Measurements from ENCODE around the gene CHRNA9. TPM values are rescaled to one million over a fixed set of nuclear protein-coding genes. Genes with fewer than 3 reads are reported as not detected.

The CHRNA9 gene
- total RNA-seq, 1 experiment from 2014 or later: 1.2 TPM

DNA sequence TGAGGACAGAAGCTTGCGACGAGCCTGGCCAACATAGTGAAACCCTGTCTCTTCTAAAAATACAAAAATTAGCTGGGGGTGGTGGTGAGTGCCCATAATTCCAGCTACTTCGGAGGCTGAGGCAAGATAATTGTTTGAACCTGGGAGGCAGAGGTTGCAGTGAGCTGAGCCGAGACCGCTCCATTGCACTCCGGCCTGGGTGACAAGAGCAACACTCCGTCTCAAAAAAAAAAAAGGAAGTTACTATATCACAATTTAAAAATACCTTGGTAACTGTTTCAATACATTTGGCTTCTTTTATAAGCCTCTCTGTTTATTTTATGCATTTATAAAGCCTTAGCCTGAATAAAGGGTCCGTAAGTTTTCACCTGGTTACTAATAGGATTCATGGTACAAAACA, 46.6 kb upstream of the CHRNA9 start (continued):
- TF ChIP-seq, protein P1, sequence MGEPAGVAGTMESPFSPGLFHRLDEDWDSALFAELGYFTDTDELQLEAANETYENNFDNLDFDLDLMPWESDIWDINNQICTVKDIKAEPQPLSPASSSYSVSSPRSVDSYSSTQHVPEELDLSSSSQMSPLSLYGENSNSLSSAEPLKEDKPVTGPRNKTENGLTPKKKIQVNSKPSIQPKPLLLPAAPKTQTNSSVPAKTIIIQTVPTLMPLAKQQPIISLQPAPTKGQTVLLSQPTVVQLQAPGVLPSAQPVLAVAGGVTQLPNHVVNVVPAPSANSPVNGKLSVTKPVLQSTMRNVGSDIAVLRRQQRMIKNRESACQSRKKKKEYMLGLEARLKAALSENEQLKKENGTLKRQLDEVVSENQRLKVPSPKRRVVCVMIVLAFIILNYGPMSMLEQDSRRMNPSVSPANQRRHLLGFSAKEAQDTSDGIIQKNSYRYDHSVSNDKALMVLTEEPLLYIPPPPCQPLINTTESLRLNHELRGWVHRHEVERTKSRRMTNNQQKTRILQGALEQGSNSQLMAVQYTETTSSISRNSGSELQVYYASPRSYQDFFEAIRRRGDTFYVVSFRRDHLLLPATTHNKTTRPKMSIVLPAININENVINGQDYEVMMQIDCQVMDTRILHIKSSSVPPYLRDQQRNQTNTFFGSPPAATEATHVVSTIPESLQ (CRISPR knock-in tag; IDR thresholded peaks at IDR 0.05): no peak
- TF ChIP-seq ZNF219 (CRISPR knock-in tag; IDR thresholded peaks at IDR 0.05; ENCODE audit: borderline replicate concordance) (no peak), JAZF1 (CRISPR knock-in tag; IDR thresholded peaks at IDR 0.05) (no peak), NR1H2 (CRISPR knock-in tag; IDR thresholded peaks at IDR 0.05) (no peak), ZNF232 (CRISPR knock-in tag; IDR thresholded peaks at IDR 0.05) (no peak), NFATC4 (CRISPR knock-in tag; IDR thresholded peaks at IDR 0.05) (no peak)
- TF ChIP-seq, protein P2, sequence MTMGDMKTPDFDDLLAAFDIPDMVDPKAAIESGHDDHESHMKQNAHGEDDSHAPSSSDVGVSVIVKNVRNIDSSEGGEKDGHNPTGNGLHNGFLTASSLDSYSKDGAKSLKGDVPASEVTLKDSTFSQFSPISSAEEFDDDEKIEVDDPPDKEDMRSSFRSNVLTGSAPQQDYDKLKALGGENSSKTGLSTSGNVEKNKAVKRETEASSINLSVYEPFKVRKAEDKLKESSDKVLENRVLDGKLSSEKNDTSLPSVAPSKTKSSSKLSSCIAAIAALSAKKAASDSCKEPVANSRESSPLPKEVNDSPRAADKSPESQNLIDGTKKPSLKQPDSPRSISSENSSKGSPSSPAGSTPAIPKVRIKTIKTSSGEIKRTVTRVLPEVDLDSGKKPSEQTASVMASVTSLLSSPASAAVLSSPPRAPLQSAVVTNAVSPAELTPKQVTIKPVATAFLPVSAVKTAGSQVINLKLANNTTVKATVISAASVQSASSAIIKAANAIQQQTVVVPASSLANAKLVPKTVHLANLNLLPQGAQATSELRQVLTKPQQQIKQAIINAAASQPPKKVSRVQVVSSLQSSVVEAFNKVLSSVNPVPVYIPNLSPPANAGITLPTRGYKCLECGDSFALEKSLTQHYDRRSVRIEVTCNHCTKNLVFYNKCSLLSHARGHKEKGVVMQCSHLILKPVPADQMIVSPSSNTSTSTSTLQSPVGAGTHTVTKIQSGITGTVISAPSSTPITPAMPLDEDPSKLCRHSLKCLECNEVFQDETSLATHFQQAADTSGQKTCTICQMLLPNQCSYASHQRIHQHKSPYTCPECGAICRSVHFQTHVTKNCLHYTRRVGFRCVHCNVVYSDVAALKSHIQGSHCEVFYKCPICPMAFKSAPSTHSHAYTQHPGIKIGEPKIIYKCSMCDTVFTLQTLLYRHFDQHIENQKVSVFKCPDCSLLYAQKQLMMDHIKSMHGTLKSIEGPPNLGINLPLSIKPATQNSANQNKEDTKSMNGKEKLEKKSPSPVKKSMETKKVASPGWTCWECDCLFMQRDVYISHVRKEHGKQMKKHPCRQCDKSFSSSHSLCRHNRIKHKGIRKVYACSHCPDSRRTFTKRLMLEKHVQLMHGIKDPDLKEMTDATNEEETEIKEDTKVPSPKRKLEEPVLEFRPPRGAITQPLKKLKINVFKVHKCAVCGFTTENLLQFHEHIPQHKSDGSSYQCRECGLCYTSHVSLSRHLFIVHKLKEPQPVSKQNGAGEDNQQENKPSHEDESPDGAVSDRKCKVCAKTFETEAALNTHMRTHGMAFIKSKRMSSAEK (CRISPR knock-in tag; IDR thresholded peaks at IDR 0.05; ENCODE audit: borderline replicate concordance): no peak
- TF ChIP-seq, protein P3, sequence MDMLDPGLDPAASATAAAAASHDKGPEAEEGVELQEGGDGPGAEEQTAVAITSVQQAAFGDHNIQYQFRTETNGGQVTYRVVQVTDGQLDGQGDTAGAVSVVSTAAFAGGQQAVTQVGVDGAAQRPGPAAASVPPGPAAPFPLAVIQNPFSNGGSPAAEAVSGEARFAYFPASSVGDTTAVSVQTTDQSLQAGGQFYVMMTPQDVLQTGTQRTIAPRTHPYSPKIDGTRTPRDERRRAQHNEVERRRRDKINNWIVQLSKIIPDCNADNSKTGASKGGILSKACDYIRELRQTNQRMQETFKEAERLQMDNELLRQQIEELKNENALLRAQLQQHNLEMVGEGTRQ (CRISPR knock-in tag; IDR thresholded peaks at IDR 0.05): no peak

DNA sequence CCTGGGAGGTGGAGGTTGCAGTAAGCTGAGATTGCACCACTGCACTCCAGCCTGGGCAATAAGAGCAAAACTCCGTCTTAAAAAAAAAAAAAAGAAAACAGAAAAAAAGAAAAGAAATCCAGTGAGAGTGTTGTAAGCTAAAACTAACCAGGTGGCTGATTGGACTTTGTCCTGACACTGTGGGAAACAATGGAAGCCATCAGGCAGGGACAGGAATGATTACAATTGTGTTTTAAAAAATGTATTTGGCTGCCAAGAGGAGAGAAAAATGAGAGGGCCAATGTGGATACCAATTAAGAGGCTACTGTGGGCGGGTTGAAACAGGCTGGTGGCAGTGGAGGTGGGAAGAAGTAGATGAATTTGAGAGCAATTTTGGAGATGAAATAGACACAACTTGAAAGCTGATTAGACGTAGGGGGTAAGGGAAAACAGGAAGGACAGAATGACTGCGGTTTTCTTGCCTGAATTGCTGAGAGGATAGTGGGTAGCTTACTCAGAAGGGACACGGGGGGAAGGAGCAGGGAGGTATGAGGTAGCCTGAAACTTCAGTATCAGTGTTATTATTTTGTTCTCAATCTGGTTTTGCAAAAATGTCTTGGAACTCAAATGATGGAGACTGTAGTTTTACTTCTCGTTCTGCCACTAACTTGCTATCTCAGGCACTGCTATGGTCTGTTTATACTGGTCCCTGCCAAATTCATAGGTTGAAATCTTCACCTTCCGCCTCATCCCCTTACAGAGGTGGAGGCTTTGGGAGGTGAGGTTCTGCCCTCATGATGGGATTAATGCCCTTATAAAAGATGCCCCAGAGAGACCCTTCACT, 45.6 kb upstream of the CHRNA9 start:
- Mint-ChIP-seq H3K36me3 (peaks cover 4% of the 10 kb centered on the region), H3K4me3 (no peak overlapping the region), H3K27ac (no peak overlapping the region), H3K27me3 (ENCODE audit: low read depth) (peaks cover 10% of the 10 kb centered on the region), H3K4me1 (peaks cover 11% of the 10 kb centered on the region), H3K9me3 (peaks cover 9% of the 10 kb centered on the region)
- ChIA-PET POLR2A (interaction anchor here (0.6 to 1.0 kb wide), 3 partner anchors 11 to 1036 kb away, joined by 3 read pairs; no protein-coding TSS in a partner anchor), CTCF (no interaction called here)
- ATAC-seq: no peak
- no peak for DNase-seq (ENCODE audit: low spot score)
- TF ChIP-seq ZNF671 (CRISPR knock-in tag; IDR thresholded peaks at IDR 0.05): no peak
- TF ChIP-seq, protein P4, sequence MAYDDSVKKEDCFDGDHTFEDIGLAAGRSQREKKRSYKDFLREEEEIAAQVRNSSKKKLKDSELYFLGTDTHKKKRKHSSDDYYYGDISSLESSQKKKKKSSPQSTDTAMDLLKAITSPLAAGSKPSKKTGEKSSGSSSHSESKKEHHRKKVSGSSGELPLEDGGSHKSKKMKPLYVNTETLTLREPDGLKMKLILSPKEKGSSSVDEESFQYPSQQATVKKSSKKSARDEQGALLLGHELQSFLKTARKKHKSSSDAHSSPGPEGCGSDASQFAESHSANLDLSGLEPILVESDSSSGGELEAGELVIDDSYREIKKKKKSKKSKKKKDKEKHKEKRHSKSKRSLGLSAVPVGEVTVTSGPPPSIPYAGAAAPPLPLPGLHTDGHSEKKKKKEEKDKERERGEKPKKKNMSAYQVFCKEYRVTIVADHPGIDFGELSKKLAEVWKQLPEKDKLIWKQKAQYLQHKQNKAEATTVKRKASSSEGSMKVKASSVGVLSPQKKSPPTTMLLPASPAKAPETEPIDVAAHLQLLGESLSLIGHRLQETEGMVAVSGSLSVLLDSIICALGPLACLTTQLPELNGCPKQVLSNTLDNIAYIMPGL (CRISPR knock-in tag; IDR thresholded peaks at IDR 0.05): no peak
- TF ChIP-seq ZNF138 (CRISPR knock-in tag; conservative IDR thresholded peaks at IDR 0.05): no peak
- TF ChIP-seq, protein P5, sequence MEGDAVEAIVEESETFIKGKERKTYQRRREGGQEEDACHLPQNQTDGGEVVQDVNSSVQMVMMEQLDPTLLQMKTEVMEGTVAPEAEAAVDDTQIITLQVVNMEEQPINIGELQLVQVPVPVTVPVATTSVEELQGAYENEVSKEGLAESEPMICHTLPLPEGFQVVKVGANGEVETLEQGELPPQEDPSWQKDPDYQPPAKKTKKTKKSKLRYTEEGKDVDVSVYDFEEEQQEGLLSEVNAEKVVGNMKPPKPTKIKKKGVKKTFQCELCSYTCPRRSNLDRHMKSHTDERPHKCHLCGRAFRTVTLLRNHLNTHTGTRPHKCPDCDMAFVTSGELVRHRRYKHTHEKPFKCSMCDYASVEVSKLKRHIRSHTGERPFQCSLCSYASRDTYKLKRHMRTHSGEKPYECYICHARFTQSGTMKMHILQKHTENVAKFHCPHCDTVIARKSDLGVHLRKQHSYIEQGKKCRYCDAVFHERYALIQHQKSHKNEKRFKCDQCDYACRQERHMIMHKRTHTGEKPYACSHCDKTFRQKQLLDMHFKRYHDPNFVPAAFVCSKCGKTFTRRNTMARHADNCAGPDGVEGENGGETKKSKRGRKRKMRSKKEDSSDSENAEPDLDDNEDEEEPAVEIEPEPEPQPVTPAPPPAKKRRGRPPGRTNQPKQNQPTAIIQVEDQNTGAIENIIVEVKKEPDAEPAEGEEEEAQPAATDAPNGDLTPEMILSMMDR (IDR thresholded peaks at IDR 0.05): no peak
- TF ChIP-seq, protein P3 (CRISPR knock-in tag; IDR thresholded peaks at IDR 0.05): no peak
- TF ChIP-seq EMX1 (CRISPR knock-in tag; IDR thresholded peaks at IDR 0.05): no peak
- TF ChIP-seq, protein P6, sequence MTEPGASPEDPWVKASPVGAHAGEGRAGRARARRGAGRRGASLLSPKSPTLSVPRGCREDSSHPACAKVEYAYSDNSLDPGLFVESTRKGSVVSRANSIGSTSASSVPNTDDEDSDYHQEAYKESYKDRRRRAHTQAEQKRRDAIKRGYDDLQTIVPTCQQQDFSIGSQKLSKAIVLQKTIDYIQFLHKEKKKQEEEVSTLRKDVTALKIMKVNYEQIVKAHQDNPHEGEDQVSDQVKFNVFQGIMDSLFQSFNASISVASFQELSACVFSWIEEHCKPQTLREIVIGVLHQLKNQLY (CRISPR knock-in tag; IDR thresholded peaks at IDR 0.05): no peak
- no peak for TF ChIP-seq NFATC4 (CRISPR knock-in tag; IDR thresholded peaks at IDR 0.05)
- no peak for TF ChIP-seq MYBL2 (CRISPR knock-in tag; IDR thresholded peaks at IDR 0.05)
- TF ChIP-seq, protein P7, sequence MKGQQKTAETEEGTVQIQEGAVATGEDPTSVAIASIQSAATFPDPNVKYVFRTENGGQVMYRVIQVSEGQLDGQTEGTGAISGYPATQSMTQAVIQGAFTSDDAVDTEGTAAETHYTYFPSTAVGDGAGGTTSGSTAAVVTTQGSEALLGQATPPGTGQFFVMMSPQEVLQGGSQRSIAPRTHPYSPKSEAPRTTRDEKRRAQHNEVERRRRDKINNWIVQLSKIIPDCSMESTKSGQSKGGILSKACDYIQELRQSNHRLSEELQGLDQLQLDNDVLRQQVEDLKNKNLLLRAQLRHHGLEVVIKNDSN (CRISPR knock-in tag; IDR thresholded peaks at IDR 0.05): no peak
- TF ChIP-seq TP53 (CRISPR knock-in tag; IDR thresholded peaks at IDR 0.05): no peak

Data from WTC11 (cell line).